VCaP (cell line): ENCODE data around the gene CLINT1.

ENCODE experiments used
- H3K27ac ChIP-seq: fragments of 450-650 bp; 2 replicates; pipeline ENCODE4 v1.5.1; 2017
- CTCF ChIP-seq: fragments of 450-650 bp; conservative IDR thresholded peaks from 2 replicates; pipeline ENCODE4 v1.5.1; 2017; ENCODE audit warnings: mild to moderate bottlenecking, moderate library complexity

Gene CLINT1

GRCh38 chr5:157870837-157871834 is 12.2 kb upstream of the CLINT1 start:
- TF ChIP-seq CTCF, result no peak
- H3K27ac ChIP-seq, result no peak overlapping the region

- TF ChIP-seq CTCF, result no peak
- no peak overlapping the region for H3K27ac ChIP-seq
Measured at GRCh38 chr5:157867751-157868387, 8.9 kb upstream of the CLINT1 start.

- no peak overlapping the region for H3K27ac ChIP-seq
- no peak for TF ChIP-seq CTCF
Measured at GRCh38 chr5:157866536-157866935, 7.6 kb upstream of the CLINT1 start.

GRCh38 chr5:157865781-157866180 is 6.8 kb upstream of the CLINT1 start:
- TF ChIP-seq CTCF, result no peak
- H3K27ac ChIP-seq, result no peak overlapping the region

GRCh38 chr5:157864067-157864466 is 5.1 kb upstream of the CLINT1 start:
- H3K27ac ChIP-seq, result no peak overlapping the region
- TF ChIP-seq CTCF, result no peak

- H3K27ac ChIP-seq, result no peak overlapping the region
- TF ChIP-seq CTCF, result no peak
Measured at GRCh38 chr5:157862183-157862851, 3.4 kb upstream of the CLINT1 start.
